NB4 (cell line): ENCODE data around the gene ERICH4.
A peak's percentile ranks its signal among the peaks of the same experiment; 100 is the strongest.

Experiments used
- DNase-seq: peaks from one replicate; pipeline ENCODE4 v3.0.0; 2010; ENCODE audit warnings: low read depth
- H3K4me3 ChIP-seq: one replicate; pipeline ENCODE4 v1.5.1; 2011; ENCODE audit warnings: mild to moderate bottlenecking, low read depth, low read length, moderate library complexity
- MYC ChIP-seq: IDR thresholded peaks from 2 replicates; pipeline ENCODE4 v1.6.1; 2011; ENCODE audit warnings: low read depth, low read length
- POLR2A ChIP-seq: IDR thresholded peaks from 2 replicates; pipeline ENCODE4 v1.6.1; 2011; ENCODE audit warnings: mild to moderate bottlenecking; ENCODE audit not compliant: insufficient read length; ENCODE audit errors: extremely low read depth
- TF ChIP-seq, protein P1 (sequence below): IDR thresholded peaks from 2 replicates; pipeline ENCODE4 v1.6.1; 2011; ENCODE audit warnings: low read depth, low read length
- TF ChIP-seq, protein P2 (sequence below): IDR thresholded peaks from one replicate; pipeline ENCODE4 v1.5.1; 2012; ENCODE audit warnings: low read depth, low read length

Gene ERICH4

GRCh38 chr19:41476583-41476982, 33.6 kb downstream of the ERICH4 start:
- no peak overlapping the region for H3K4me3 ChIP-seq
- TF ChIP-seq, protein P1, sequence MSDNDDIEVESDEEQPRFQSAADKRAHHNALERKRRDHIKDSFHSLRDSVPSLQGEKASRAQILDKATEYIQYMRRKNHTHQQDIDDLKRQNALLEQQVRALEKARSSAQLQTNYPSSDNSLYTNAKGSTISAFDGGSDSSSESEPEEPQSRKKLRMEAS = no peak
- TF ChIP-seq POLR2A = no peak
- no peak for TF ChIP-seq MYC
- TF ChIP-seq, protein P2, sequence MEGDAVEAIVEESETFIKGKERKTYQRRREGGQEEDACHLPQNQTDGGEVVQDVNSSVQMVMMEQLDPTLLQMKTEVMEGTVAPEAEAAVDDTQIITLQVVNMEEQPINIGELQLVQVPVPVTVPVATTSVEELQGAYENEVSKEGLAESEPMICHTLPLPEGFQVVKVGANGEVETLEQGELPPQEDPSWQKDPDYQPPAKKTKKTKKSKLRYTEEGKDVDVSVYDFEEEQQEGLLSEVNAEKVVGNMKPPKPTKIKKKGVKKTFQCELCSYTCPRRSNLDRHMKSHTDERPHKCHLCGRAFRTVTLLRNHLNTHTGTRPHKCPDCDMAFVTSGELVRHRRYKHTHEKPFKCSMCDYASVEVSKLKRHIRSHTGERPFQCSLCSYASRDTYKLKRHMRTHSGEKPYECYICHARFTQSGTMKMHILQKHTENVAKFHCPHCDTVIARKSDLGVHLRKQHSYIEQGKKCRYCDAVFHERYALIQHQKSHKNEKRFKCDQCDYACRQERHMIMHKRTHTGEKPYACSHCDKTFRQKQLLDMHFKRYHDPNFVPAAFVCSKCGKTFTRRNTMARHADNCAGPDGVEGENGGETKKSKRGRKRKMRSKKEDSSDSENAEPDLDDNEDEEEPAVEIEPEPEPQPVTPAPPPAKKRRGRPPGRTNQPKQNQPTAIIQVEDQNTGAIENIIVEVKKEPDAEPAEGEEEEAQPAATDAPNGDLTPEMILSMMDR = no peak
- no peak for DNase-seq

- no peak for DNase-seq
- H3K4me3 ChIP-seq = no peak overlapping the region
- TF ChIP-seq, protein P1 = no peak
- TF ChIP-seq MYC (no peak), POLR2A (no peak)
- TF ChIP-seq, protein P2 = no peak
Observed at GRCh38 chr19:41478171-41478570, 35.2 kb downstream of the ERICH4 start.

- TF ChIP-seq MYC = no peak
- TF ChIP-seq, protein P2 = no peak
- TF ChIP-seq, protein P1 = no peak
- no peak for TF ChIP-seq POLR2A
- H3K4me3 ChIP-seq = no peak overlapping the region
- DNase-seq = no peak
Observed at GRCh38 chr19:41478875-41479756, 36.2 kb downstream of the ERICH4 start.

GRCh38 chr19:41479757-41480191, 36.8 kb downstream of the ERICH4 start:
- TF ChIP-seq, protein P2 = no peak
- TF ChIP-seq, protein P1 = no peak
- TF ChIP-seq POLR2A = no peak
- TF ChIP-seq MYC = no peak
- peak; percentile 82 for DNase-seq
- H3K4me3 ChIP-seq = peak overlapping the region; percentile 36

GRCh38 chr19:41480336-41480735, 37.4 kb downstream of the ERICH4 start:
- TF ChIP-seq, protein P1 = no peak
- TF ChIP-seq MYC = no peak
- TF ChIP-seq, protein P2 = no peak
- no peak for TF ChIP-seq POLR2A
- H3K4me3 ChIP-seq = peak overlapping the region; percentile 36
- peak; percentile 85 for DNase-seq
